ENCODE measurements around the gene RAD51B. TPM values are rescaled to one million over a fixed set of nuclear protein-coding genes. Genes with fewer than 3 reads are reported as not detected.

The RAD51B gene
- total RNA-seq, 1 experiment from 2014 or later = 29.9 TPM

DNA sequence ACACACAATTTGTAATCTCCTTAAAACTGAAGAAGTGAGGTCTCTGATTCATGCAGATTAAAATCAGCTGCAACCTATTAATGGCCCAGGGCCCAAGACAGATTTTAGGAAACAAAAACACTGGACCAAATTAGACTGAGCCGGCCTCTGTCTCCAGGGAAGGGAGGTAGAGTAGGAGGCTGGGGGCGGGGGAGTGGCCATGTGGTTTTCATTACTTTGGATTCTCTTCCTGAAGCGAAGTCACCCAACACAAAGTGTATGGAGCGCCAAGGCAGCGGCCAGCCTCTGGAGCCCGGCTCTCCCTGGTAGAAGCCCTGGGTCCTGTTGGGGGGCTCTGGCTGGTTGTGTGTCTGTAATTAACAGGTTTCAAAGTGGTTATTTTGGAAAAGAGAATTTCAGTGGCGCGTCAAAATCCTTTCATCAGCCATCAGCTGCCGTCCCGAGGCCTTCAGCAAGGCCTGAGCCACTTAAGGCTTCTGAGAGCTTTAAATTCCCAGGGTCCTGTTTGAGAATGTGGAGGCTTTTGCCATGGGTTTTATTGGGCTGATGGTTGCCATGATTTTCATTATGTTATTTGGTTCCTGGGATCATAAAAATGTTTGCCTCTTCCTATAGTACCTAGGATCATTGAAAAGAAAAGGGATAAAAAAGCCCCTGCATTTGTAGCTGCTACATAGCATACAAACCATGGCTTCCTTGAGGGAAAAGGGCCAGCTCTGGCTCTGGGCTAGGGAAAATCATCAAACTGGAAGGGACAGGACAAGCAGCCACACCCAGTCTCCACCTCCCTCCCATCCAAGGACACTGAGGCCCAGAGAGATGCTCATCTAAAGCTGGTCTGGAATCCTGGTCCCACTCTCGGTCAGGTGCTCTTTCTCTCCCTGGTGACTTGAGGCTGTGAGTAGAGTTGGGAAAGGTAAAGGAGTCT is 690.9 kb downstream of the RAD51B start:
- no peak for DNase-seq
- Histone ChIP-seq H2AFZ (no peak overlapping the region), H3K27ac (no peak overlapping the region)

GRCh38 chr14:68511129-68512047 is 691.8 kb downstream of the RAD51B start:
- Histone ChIP-seq H3K27me3 (ENCODE audit: insufficient read depth, low read depth) (no peaks in the 10 kb centered on the region), H3K4me3 (no peak overlapping the region), H3K79me2 (ENCODE audit: low read depth) (peaks cover 3% of the 10 kb centered on the region; the same call in 1 of the 2 replicates), H3K36me3 (ENCODE audit: low read depth) (peaks cover 1% of the 10 kb centered on the region; the same call in 1 of the 2 replicates), H2AFZ (no peak overlapping the region), H3K4me2 (no peak overlapping the region), H3F3A (ENCODE audit: insufficient read depth, low read depth) (peaks cover 45% of the 10 kb centered on the region), H3K27ac (no peak overlapping the region), H3K4me1 (replicated peaks; ENCODE audit: insufficient read depth) (peaks cover 60% of the 10 kb centered on the region), H3K9me3 (ENCODE audit: insufficient read depth, low read depth) (no peaks in the 10 kb centered on the region), H3K9me2 (ENCODE audit: insufficient read depth) (no peaks in the 10 kb centered on the region), H4K20me1 (ENCODE audit: insufficient read depth) (no peaks in the 10 kb centered on the region)
- no peak for DNase-seq
- intact Hi-C loops (cut with micrococcal nuclease; ENCODE audit: unreplicated experiment) = loop anchor here (1.0 to 5.0 kb wide), 2 partner anchors 262 to 281 kb away; partner anchors contain the start of gene ZFP36L1
- ChIA-PET POLR2A (ENCODE audit: unreplicated experiment) (no interaction called here), CTCF (no interaction called here)
- TF ChIP-seq CTCF (conservative IDR thresholded peaks at IDR 0.05) = no peak
- TF ChIP-seq EZH2 (IDR thresholded peaks at IDR 0.05; ENCODE audit: low read depth) = no peak
- BruUV-seq (replicated peaks) = no TSS peak

More for the DNA sequence above, 690.9 kb downstream of the RAD51B start:
- Histone ChIP-seq H3K79me2 (ENCODE audit: low read depth) (peaks cover 3% of the 10 kb centered on the region; the same call in 1 of the 2 replicates), H3K9me3 (ENCODE audit: insufficient read depth, low read depth) (no peaks in the 10 kb centered on the region), H3F3A (ENCODE audit: insufficient read depth, low read depth) (peaks cover 37% of the 10 kb centered on the region), H3K4me3 (no peak overlapping the region), H3K4me1 (replicated peaks; ENCODE audit: insufficient read depth) (peaks cover 53% of the 10 kb centered on the region), H3K4me2 (no peak overlapping the region), H4K20me1 (ENCODE audit: insufficient read depth) (no peaks in the 10 kb centered on the region), H3K9me2 (ENCODE audit: insufficient read depth) (no peaks in the 10 kb centered on the region), H3K27me3 (ENCODE audit: insufficient read depth, low read depth) (no peaks in the 10 kb centered on the region), H3K36me3 (ENCODE audit: low read depth) (no peaks in the 10 kb centered on the region)
- intact Hi-C loops (cut with micrococcal nuclease; ENCODE audit: unreplicated experiment) = loop anchor here (5.0 kb wide), 1 partner anchor 282 kb away; the partner anchor contains the start of gene ZFP36L1
- BruUV-seq (replicated peaks) = no TSS peak
- CTCF ChIA-PET = no interaction called here
- TF ChIP-seq CTCF (conservative IDR thresholded peaks at IDR 0.05) = no peak
- no peak for TF ChIP-seq EZH2 (IDR thresholded peaks at IDR 0.05; ENCODE audit: low read depth)
- POLR2A ChIA-PET (ENCODE audit: unreplicated experiment) = no interaction called here

GRCh38 chr14:68512088-68512487 is 692.5 kb downstream of the RAD51B start:
- peaks cover 6% of the 10 kb centered on the region; the same call in 1 of the 2 replicates for H3K36me3 ChIP-seq (ENCODE audit: low read depth)
- H3K27me3 ChIP-seq (ENCODE audit: insufficient read depth, low read depth) = no peaks in the 10 kb centered on the region
- TF ChIP-seq EZH2 (IDR thresholded peaks at IDR 0.05; ENCODE audit: low read depth) = no peak
- TF ChIP-seq CTCF (conservative IDR thresholded peaks at IDR 0.05) = no peak
- peaks cover 3% of the 10 kb centered on the region; the same call in 1 of the 2 replicates for H3K79me2 ChIP-seq (ENCODE audit: low read depth)
- H3K9me3 ChIP-seq (ENCODE audit: insufficient read depth, low read depth) = no peaks in the 10 kb centered on the region
- ChIA-PET POLR2A (ENCODE audit: unreplicated experiment) (no interaction called here), CTCF (no interaction called here)
- no peak overlapping the region for H3K27ac ChIP-seq
- no peak for DNase-seq
- no peaks in the 10 kb centered on the region for H3K9me2 ChIP-seq (ENCODE audit: insufficient read depth)
- H3K4me3 ChIP-seq = no peak overlapping the region
- BruUV-seq (replicated peaks) = no TSS peak
- peaks cover 51% of the 10 kb centered on the region for H3F3A ChIP-seq (ENCODE audit: insufficient read depth, low read depth)
- H4K20me1 ChIP-seq (ENCODE audit: insufficient read depth) = no peaks in the 10 kb centered on the region
- no peak overlapping the region; the same call in 1 of the 2 replicates for H3K4me2 ChIP-seq
- H3K4me1 ChIP-seq (replicated peaks; ENCODE audit: insufficient read depth) = peaks cover 60% of the 10 kb centered on the region
- H2AFZ ChIP-seq = no peak overlapping the region
- intact Hi-C loops (cut with micrococcal nuclease; ENCODE audit: unreplicated experiment) = loop anchor here (1.0 to 5.0 kb wide), 2 partner anchors 263 to 280 kb away; partner anchors contain the start of gene ZFP36L1
